ENCODE measurements around the gene RBM10. TPM values are rescaled to one million over a fixed set of nuclear protein-coding genes. Genes with fewer than 3 reads are reported as not detected.

Gene RBM10
- total RNA-seq, 1 experiment from 2014 or later: 47.2 TPM

DNA sequence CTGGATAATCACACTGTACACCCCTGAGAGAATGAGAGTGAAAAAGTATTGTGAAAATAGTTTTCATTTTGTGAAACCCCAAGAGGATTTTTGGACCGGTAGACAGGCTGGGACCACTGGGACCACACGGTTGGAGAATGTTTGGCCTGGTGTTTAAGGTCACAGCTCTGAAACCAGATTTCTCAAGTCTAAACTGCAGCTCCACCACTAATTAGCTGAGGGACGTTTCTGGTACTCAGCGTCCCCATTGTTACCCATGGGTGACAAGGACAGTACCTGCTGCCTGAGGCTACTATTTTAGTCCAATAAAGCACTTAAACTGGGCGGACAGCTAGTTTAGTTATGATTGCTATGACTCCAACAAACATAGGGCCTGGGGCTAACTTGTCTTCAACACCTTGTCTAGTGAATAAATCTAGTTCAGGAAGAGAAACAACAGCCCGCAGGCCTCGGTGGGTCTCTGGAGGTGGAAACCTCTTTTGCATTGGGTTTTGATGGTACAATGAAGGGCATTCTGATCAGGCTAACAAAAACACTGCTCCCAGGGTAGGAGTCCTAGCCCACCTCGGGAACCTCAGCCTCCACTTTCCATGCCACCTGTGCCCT, 87.3 kb downstream of the RBM10 start:
- BruUV-seq (replicated peaks): no TSS peak
- intact Hi-C loops (cut with micrococcal nuclease; ENCODE audit: unreplicated experiment): loop anchor here (5.0 kb wide), 1 partner anchor 65 kb away; no protein-coding TSS in a partner anchor
- CTCF ChIA-PET: interaction anchor here (1.7 kb wide), 1 partner anchor 65 kb away, joined by 5 read pairs; no protein-coding TSS in a partner anchor
- H3K27me3 Mint-ChIP-seq (ENCODE audit: unreplicated experiment): no peaks in the 10 kb centered on the region
- H3K4me3 Mint-ChIP-seq (ENCODE audit: low read depth, unreplicated experiment): peak overlapping the region; percentile 89
- peak overlapping the region; percentile 98 for H3K27ac Mint-ChIP-seq (ENCODE audit: unreplicated experiment)
- no peak for TF ChIP-seq CTCF (IDR thresholded peaks at IDR 0.05; ENCODE audit: unreplicated experiment)
- peaks cover 60% of the 10 kb centered on the region for H3K36me3 Mint-ChIP-seq (ENCODE audit: insufficient read depth, unreplicated experiment)
- peaks cover 4% of the 10 kb centered on the region for H3K9me3 Mint-ChIP-seq (ENCODE audit: low read depth, unreplicated experiment)
- H3K4me1 Mint-ChIP-seq (ENCODE audit: low read depth, unreplicated experiment): peaks cover 18% of the 10 kb centered on the region
- DNase-seq: no peak

GRCh38 chrX:47232803-47233332, 87.8 kb downstream of the RBM10 start, which contains the start of gene USP11:
TSS of gene USP11 (plus strand) at chrX:47233009. CDS start at chrX:47233044, 35 bp downstream.
- no peak for TF ChIP-seq CTCF (IDR thresholded peaks at IDR 0.05; ENCODE audit: unreplicated experiment)
- Mint-ChIP-seq H3K9me3 (ENCODE audit: low read depth, unreplicated experiment) (peaks cover 4% of the 10 kb centered on the region), H3K36me3 (ENCODE audit: insufficient read depth, unreplicated experiment) (peaks cover 60% of the 10 kb centered on the region), H3K27ac (ENCODE audit: unreplicated experiment) (peak within 1 kb of the TSS; percentile 98), H3K27me3 (ENCODE audit: unreplicated experiment) (no peaks in the 10 kb centered on the region), H3K4me3 (ENCODE audit: low read depth, unreplicated experiment) (peak within 1 kb of the TSS; percentile 89), H3K4me1 (ENCODE audit: low read depth, unreplicated experiment) (peaks cover 18% of the 10 kb centered on the region)
- peak; percentile 41 for DNase-seq
- intact Hi-C loops (cut with micrococcal nuclease; ENCODE audit: unreplicated experiment): loop anchor here (5.0 kb wide), 1 partner anchor 64 kb away; no protein-coding TSS in a partner anchor
- CTCF ChIA-PET: interaction anchor here (1.2 to 1.7 kb wide), 3 partner anchors 15 to 79 kb away, joined by 3 to 8 read pairs (median 5); no protein-coding TSS in a partner anchor
- BruUV-seq (replicated peaks): TSS peak; percentile 83

DNA sequence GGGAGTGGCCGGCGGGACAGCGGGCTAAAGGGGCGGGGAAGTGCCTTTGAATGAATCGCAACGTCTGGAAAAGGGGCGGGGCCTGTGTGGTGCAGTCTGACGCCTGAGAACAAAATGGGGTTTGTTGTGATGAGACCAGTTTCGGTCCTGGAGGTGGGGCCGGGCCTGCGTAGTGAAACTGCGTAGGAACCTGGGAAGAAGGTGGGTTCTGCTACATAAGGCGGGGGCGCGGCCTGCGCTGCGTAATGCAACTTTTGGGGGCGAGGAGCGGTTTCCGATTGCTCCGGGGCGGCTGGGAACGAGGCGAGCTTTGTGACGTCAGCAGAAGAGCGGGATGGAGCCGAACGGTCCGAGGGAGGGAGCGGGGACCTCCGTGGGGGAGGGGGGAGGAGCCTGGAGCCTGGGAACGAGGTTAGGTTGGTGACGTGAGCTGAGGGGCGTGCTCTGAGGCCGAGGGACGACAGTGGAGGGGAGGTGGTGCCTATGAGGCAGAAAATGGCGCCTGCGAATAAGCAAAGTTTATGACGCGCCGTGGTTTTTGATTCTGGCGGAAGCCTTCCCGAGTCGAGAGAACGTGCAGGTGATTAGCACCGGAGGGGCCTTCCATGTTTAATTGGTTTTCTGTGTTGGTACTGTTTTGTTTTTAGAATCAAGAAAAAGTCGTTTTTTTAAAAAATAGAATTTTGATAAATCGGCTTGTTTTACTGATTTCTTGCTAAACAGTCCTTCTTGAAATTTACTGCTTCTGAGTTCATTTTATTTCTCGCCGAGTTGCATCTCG, 88.5 kb downstream of the RBM10 start:
- BruUV-seq (replicated peaks): no TSS peak
- H3K36me3 Mint-ChIP-seq (ENCODE audit: insufficient read depth, unreplicated experiment): peaks cover 53% of the 10 kb centered on the region
- CTCF ChIA-PET: interaction anchor here (1.2 to 1.7 kb wide), 3 partner anchors 16 to 79 kb away, joined by 3 to 8 read pairs (median 5); no protein-coding TSS in a partner anchor
- TF ChIP-seq CTCF (IDR thresholded peaks at IDR 0.05; ENCODE audit: unreplicated experiment): no peak
- H3K4me1 Mint-ChIP-seq (ENCODE audit: low read depth, unreplicated experiment): peaks cover 18% of the 10 kb centered on the region
- no peaks in the 10 kb centered on the region for H3K27me3 Mint-ChIP-seq (ENCODE audit: unreplicated experiment)
- peak overlapping the region; percentile 98 for H3K27ac Mint-ChIP-seq (ENCODE audit: unreplicated experiment)
- peak overlapping the region; percentile 89 for H3K4me3 Mint-ChIP-seq (ENCODE audit: low read depth, unreplicated experiment)
- H3K9me3 Mint-ChIP-seq (ENCODE audit: low read depth, unreplicated experiment): peaks cover 4% of the 10 kb centered on the region
- intact Hi-C loops (cut with micrococcal nuclease; ENCODE audit: unreplicated experiment): loop anchor here (5.0 kb wide), 1 partner anchor 64 kb away; no protein-coding TSS in a partner anchor
- DNase-seq: peak; percentile 97

GRCh38 chrX:47234583-47234982, 89.6 kb downstream of the RBM10 start:
- peak overlapping the region; percentile 98 for H3K27ac Mint-ChIP-seq (ENCODE audit: unreplicated experiment)
- peaks cover 4% of the 10 kb centered on the region for H3K9me3 Mint-ChIP-seq (ENCODE audit: low read depth, unreplicated experiment)
- H3K4me3 Mint-ChIP-seq (ENCODE audit: low read depth, unreplicated experiment): peak overlapping the region; percentile 89
- intact Hi-C loops (cut with micrococcal nuclease; ENCODE audit: unreplicated experiment): loop anchor here (5.0 kb wide), 1 partner anchor 63 kb away; no protein-coding TSS in a partner anchor
- no TSS peak for BruUV-seq (replicated peaks)
- H3K4me1 Mint-ChIP-seq (ENCODE audit: low read depth, unreplicated experiment): peaks cover 18% of the 10 kb centered on the region
- CTCF ChIA-PET: no interaction called here
- no peak for DNase-seq
- H3K36me3 Mint-ChIP-seq (ENCODE audit: insufficient read depth, unreplicated experiment): peaks cover 45% of the 10 kb centered on the region
- H3K27me3 Mint-ChIP-seq (ENCODE audit: unreplicated experiment): no peaks in the 10 kb centered on the region
- TF ChIP-seq CTCF (IDR thresholded peaks at IDR 0.05; ENCODE audit: unreplicated experiment): no peak

Data from Calu3 (cell line).